Psoas muscle (tissue), 8 donors: ENCODE data around the gene FEZF2. TPM values are rescaled to one million over a fixed set of nuclear protein-coding genes. Genes with fewer than 3 reads are reported as not detected.

ENCODE experiments used
- ATAC-seq, 4 donors: fragments of 200-7000 bp; cut with Tn5 transposase; one replicate each; pipeline ENCODE4 v1.9.1; 2020; ENCODE audit warnings: moderate library complexity in 3 of 4, mild to moderate bottlenecking in 2 of 4
- DNase-seq, 2 donors: peaks; one replicate each; pipeline ENCODE4 v3.0.0-alpha.2; 2020
- H3K27ac ChIP-seq: fragments of 200-600 bp; one replicate; pipeline ENCODE4 v1.8.0; 2022
- H3K27me3 ChIP-seq, 3 donors: fragments of 200-600 bp in 1 of 3; one replicate each; pipeline versions ENCODE4 v1.6.1 to v1.8.0; 2013 to 2022; ENCODE audit warnings: low read length in 2 of 3, mild to moderate bottlenecking in 2 of 3, moderate library complexity in 1 of 3; ENCODE audit not compliant: insufficient read depth in 3 of 3
- H3K36me3 ChIP-seq, 2 donors: fragments of 200-600 bp in 1 of 2; one replicate each; pipeline versions ENCODE4 v1.6.1 to v1.8.0; 2013 to 2022; ENCODE audit warnings: low read depth in 1 of 2, mild to moderate bottlenecking in 1 of 2, moderate library complexity in 1 of 2; ENCODE audit not compliant: insufficient read depth in 1 of 2
- H3K4me1 ChIP-seq: fragments of 200-600 bp; one replicate; pipeline ENCODE4 v1.8.0; 2022
- H3K4me3 ChIP-seq: fragments of 200-600 bp; one replicate; pipeline ENCODE4 v1.8.0; 2022; ENCODE audit warnings: mild to moderate bottlenecking
- H3K9me3 ChIP-seq: fragments of 200-600 bp; one replicate; pipeline ENCODE4 v1.8.0; 2022
- WGBS, 3 donors: extraction: QIAGEN DNeasy Blood & Tissue Kit; methylation state at CpG; one replicate each; pipeline versions ENCODE4 v1.1.6 to v1.1.7; 2013; 5-methylcytosine and 5-hydroxymethylcytosine counted together
- intact Hi-C, 2 donors: fragments of 100-400 bp; cut with DNase I; formaldehyde crosslinking; loops; one replicate each; pipeline versions ENCODE4 v1.11.0 to v1.14.2; 2022
- polyA plus RNA-seq, 3 donors: library from polyadenylated mRNA; stranded (reverse); fragments of 200-250 nt; gene quantifications; one replicate each; pipeline ENCODE4 v1.2.3, GENCODE V29; 2013
- total RNA-seq, 4 donors: library from RNA; stranded (reverse); fragmentation: NEBNext Ultra II Directional in 2 of 4; extraction: Animal tissue kit (Norgen Biotek cat#: 25700) in 2 of 4; gene quantifications; one replicate each; pipeline versions ENCODE4 v1.2.1 to v1.2.4, GENCODE V29; 2021 to 2023
- TF ChIP-seq, protein P1 (sequence below): fragments of 200-600 bp; IDR thresholded peaks from one replicate; pipeline ENCODE4 v1.8.0; 2022; ENCODE audit warnings: antibody characterized with exemption
- donor health status: healthy with polysubstance abuse.
- donor health status: DM: no; HTN: no; CAD: no; lungs with moderate emphysema.
- donor health status: Bipolar disorder and iron deficiency.
- donor health status: healthy.
- donor health status: DM: yes; HTN: yes; CAD: no.
- donor health status: DM: no; HTN: no; CAD: no.
- donor health status: DM: no; HTN: no; CAD: no.
- donor health status: DM: yes; HTN: yes; CAD: no.

FEZF2 gene
- total and polyA plus RNA-seq, 7 donors, result not detected

DNA sequence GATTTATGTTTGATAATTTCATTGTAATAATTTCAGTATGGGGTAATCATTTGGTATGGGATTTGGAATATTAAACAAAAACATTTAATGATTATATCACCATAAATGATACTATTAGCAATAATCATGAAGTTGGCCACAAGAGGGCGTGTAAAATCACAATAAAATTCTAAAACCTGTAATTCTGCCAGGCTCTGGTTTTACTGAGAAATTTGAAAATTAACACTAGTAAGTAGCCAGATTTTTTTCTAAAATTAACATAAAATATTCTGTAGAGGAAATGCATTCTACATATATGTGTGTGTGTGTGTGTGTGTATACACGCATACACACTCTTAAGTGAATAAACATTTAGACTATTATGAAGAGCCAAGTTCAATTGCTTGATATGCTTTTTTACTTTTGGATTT lies 40.5 kb downstream of the FEZF2 start:
- Histone ChIP-seq H3K27me3 (peaks cover 0 to 2% (median 0%) of the 10 kb centered on the region in 3 donors), H3K36me3 (no peaks in the 10 kb centered on the region), H3K4me3 (no peak overlapping the region), H3K9me3 (no peaks in the 10 kb centered on the region), H3K4me1 (no peaks in the 10 kb centered on the region), H3K27ac (no peak overlapping the region)
- 49 to 61% (median 56%) methylated on average over 2 of the region's 2 CpGs for WGBS, 3 donors
- DNase-seq, result no peak
- no peak for ATAC-seq
- TF ChIP-seq, protein P1, sequence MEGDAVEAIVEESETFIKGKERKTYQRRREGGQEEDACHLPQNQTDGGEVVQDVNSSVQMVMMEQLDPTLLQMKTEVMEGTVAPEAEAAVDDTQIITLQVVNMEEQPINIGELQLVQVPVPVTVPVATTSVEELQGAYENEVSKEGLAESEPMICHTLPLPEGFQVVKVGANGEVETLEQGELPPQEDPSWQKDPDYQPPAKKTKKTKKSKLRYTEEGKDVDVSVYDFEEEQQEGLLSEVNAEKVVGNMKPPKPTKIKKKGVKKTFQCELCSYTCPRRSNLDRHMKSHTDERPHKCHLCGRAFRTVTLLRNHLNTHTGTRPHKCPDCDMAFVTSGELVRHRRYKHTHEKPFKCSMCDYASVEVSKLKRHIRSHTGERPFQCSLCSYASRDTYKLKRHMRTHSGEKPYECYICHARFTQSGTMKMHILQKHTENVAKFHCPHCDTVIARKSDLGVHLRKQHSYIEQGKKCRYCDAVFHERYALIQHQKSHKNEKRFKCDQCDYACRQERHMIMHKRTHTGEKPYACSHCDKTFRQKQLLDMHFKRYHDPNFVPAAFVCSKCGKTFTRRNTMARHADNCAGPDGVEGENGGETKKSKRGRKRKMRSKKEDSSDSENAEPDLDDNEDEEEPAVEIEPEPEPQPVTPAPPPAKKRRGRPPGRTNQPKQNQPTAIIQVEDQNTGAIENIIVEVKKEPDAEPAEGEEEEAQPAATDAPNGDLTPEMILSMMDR, result peak; percentile 50
- intact Hi-C loops, result loop anchor here in 1 of 2 donors (10.0 kb wide), 1 partner anchor 222 kb away; no protein-coding TSS in a partner anchor

DNA sequence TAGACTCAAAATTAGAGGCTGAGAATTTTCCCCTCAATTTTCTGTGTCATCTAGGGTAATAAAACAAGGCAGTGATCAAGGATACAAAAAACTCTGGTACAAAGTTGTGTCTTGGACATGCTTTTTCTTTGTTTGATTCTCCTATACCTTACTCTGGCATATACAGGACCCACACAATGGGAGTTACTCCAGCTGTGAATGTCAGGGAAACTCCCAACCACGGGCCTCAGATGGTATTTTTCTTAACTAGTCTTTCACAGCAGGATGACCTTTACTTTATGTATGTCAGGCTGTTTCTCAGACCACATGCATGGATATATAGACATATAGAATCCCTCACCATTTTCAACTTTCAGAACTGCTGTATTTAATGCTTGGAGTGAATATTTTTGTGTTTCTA lies 41.3 kb downstream of the FEZF2 start:
- Histone ChIP-seq H3K36me3 (no peaks in the 10 kb centered on the region), H3K4me3 (no peak overlapping the region), H3K27me3 (peaks cover 0 to 2% (median 0%) of the 10 kb centered on the region in 3 donors), H3K27ac (no peak overlapping the region), H3K9me3 (no peaks in the 10 kb centered on the region), H3K4me1 (no peaks in the 10 kb centered on the region)
- WGBS, 3 donors, result 65 to 74% (median 71%) methylated on average over 1 of the region's 1 CpG
- DNase-seq (no peak), ATAC-seq (no peak)
- intact Hi-C loops, result loop anchor here in 1 of 2 donors (10.0 kb wide), 1 partner anchor 223 kb away; no protein-coding TSS in a partner anchor
- TF ChIP-seq, protein P1, result no peak

DNA sequence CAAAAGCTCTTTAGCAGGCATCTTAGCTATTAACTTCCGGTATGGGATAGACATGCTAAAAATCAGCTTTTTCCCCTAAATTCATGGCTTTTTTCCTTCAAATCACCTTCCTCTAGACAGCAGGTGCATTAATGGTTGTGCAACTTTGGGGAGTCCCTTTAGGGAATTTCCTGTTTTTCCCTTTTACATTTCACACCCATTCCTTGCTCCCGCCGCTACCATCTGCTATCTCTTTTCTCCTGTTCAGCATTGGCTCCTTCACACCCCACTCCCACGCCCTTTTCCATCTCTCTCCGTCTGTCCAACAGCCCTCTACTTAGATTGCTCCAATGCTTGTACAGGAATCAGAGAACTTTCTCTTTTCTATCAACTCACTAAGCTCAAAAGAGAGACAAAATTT lies 43.4 kb downstream of the FEZF2 start:
- H3K4me1 ChIP-seq, result no peaks in the 10 kb centered on the region
- intact Hi-C loops, result loop anchor here in 1 of 2 donors (10.0 kb wide), 1 partner anchor 225 kb away; no protein-coding TSS in a partner anchor
- no peak overlapping the region for H3K27ac ChIP-seq
- H3K36me3 ChIP-seq, result no peaks in the 10 kb centered on the region
- TF ChIP-seq, protein P1, result no peak
- H3K27me3 ChIP-seq, result peaks cover 0 to 2% (median 0%) of the 10 kb centered on the region in 3 donors
- ATAC-seq (no peak), DNase-seq (no peak)
- H3K4me3 ChIP-seq, result no peak overlapping the region
- no peaks in the 10 kb centered on the region for H3K9me3 ChIP-seq
- 70 to 79% (median 77%) methylated on average over 5 of the region's 5 CpGs for WGBS, 3 donors

DNA sequence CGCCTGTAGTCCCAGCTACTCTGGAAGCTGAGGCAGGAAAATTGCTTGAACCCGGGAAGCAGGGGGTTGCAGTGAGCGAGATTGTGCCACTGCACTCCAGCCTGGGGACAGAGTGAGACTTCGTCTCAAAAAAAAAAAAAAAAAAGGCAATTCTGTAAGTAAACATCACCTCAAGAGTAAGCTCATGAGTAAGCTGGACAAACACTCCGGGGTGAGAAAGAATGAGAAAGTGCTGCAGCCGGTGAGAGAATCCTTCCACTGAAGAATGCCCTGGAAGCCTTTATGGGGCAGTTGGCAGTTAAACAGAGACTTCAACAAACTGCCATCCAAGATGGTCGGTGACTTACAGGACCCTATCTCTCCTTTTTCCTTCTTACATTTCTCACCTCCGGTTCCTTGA lies 47.5 kb downstream of the FEZF2 start:
- no peak for ATAC-seq
- TF ChIP-seq, protein P1, result no peak
- 86 to 91% (median 91%) methylated on average over 8 of the region's 8 CpGs for WGBS, 3 donors
- no peaks in the 10 kb centered on the region for H3K27me3 ChIP-seq
- no peak overlapping the region for H3K4me3 ChIP-seq
- H3K4me1 ChIP-seq, result no peaks in the 10 kb centered on the region
- H3K9me3 ChIP-seq, result no peaks in the 10 kb centered on the region
- H3K36me3 ChIP-seq, result no peaks in the 10 kb centered on the region
- intact Hi-C loops, result no loop called here
- no peak for DNase-seq
- no peak overlapping the region for H3K27ac ChIP-seq

DNA sequence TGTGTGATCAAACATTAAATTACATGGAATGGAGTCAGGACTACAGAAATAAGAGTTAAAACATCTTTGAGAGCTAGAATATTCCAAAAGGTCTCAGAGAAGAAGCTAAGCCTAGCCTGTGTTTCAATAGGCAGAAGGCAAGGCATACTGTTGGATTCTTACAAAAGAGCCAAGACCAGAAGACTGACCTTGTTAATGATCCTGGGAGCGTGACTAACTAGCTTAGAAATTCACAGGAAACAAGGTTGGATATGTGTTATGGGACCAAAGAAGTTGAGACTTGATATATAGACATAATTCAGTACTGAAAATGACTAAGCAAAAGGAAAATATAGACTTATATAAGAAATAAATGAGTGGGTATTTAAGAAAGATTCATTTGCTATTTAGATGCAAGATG lies 50.1 kb downstream of the FEZF2 start:
- H3K4me3 ChIP-seq, result no peak overlapping the region
- 77 to 84% (median 80%) methylated on average over 1 of the region's 1 CpG for WGBS, 3 donors
- TF ChIP-seq, protein P1, result no peak
- no peaks in the 10 kb centered on the region for H3K9me3 ChIP-seq
- H3K27me3 ChIP-seq, result peaks cover 0 to 9% (median 0%) of the 10 kb centered on the region in 3 donors
- ATAC-seq, result no peak
- no peaks in the 10 kb centered on the region for H3K36me3 ChIP-seq
- no peak for DNase-seq
- H3K4me1 ChIP-seq, result no peaks in the 10 kb centered on the region
- intact Hi-C loops, result no loop called here
- no peak overlapping the region for H3K27ac ChIP-seq
